Mesothelial cell of epicardium (in vitro differentiated cells): ENCODE measurements around the gene PDIA6. TPM values are rescaled to one million over a fixed set of nuclear protein-coding genes. Genes with fewer than 3 reads are reported as not detected.

Experiments used
- DNase-seq, 2 experiments: peaks; one replicate each; pipeline ENCODE4 v3.0.0; 2021; ENCODE audit warnings: low spot score in 2 of 2; ENCODE audit not compliant: unreplicated experiment in 2 of 2
- H3K27ac Mint-ChIP-seq: 2 replicates; pipeline ENCODE4 v1.8.0; 2021; ENCODE audit warnings: mixed read lengths
- H3K27me3 Mint-ChIP-seq: 2 replicates; pipeline ENCODE4 v1.8.0; 2021; ENCODE audit warnings: low read depth, mixed read lengths
- H3K36me3 Mint-ChIP-seq: 2 replicates; pipeline ENCODE4 v1.8.0; 2021; ENCODE audit warnings: mixed read lengths
- H3K4me1 Mint-ChIP-seq: 2 replicates; pipeline ENCODE4 v1.8.0; 2021; ENCODE audit warnings: mixed read lengths
- H3K4me3 Mint-ChIP-seq: 2 replicates; pipeline ENCODE4 v1.8.0; 2021; ENCODE audit warnings: mild to moderate bottlenecking, moderate library complexity, mixed read lengths
- H3K9me3 Mint-ChIP-seq: 2 replicates; pipeline ENCODE4 v1.8.0; 2021; ENCODE audit warnings: mixed read lengths
- total RNA-seq: library from RNA; stranded (reverse); gene quantifications from 3 replicates; pipeline ENCODE4 v1.2.1, GENCODE V29; 2021
- TF ChIP-seq, protein P1 (sequence below): fragments of 200-600 bp; sonication (generic); IDR thresholded peaks from one replicate; pipeline ENCODE4 v1.5.0; 2021; ENCODE audit warnings: antibody characterized with exemption; ENCODE audit not compliant: unreplicated experiment

Gene PDIA6
- total RNA-seq, 1 donor from 2014 or later = 201 TPM

DNA sequence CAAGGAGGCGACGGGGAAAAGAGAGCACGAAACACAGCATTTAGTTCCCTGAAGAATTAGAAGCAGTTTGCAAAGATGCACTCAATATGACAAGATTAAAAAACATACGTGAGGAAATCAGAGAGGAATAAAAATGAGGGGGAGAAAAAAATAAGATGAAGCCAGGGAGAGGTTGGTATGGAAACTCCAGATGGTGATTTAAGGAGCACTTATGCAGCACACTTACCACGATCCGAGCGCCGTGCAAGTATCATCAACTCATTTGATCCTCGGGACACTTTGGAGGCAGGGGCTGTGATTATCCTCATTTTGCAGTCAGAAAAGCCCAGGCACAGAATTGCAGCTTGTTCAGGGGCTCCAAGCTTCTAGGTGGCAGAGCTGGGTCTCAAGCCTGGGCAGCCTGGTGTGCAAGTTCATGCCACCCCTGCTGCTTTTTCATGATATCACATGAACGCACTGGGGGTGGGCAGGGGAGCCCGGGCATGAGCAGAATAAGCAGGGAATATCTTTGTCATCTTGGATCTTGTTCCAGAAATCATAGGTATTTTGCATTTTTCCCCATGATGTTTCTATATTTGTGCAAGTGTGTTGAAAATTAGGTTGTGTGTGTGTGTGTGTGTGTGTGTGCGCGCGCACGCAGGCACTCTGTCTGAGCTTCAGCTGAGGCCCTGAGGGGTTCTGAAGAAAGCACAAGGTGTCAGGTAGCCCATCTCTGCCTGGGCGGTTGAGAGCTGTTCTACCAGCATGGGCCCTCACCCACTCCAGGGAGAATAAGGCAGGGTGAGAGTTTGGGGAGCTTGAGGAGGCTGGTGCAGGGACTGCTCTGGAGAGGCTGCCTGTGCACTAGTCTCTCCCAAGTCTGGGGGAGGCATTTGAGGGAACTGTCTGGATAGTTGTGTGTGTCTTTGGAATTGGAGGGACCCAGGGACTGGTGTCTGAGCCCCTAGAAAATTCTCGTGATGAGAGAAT, 25.0 kb upstream of the PDIA6 start:
- H3K27me3 Mint-ChIP-seq = peaks cover 40% of the 10 kb centered on the region
- no peaks in the 10 kb centered on the region for H3K36me3 Mint-ChIP-seq
- H3K27ac Mint-ChIP-seq = no peak overlapping the region
- H3K4me3 Mint-ChIP-seq = no peak overlapping the region
- H3K4me1 Mint-ChIP-seq = peaks cover under 1% of the 10 kb centered on the region
- no peak for DNase-seq
- H3K9me3 Mint-ChIP-seq = peaks cover 19% of the 10 kb centered on the region
- TF ChIP-seq, protein P1, sequence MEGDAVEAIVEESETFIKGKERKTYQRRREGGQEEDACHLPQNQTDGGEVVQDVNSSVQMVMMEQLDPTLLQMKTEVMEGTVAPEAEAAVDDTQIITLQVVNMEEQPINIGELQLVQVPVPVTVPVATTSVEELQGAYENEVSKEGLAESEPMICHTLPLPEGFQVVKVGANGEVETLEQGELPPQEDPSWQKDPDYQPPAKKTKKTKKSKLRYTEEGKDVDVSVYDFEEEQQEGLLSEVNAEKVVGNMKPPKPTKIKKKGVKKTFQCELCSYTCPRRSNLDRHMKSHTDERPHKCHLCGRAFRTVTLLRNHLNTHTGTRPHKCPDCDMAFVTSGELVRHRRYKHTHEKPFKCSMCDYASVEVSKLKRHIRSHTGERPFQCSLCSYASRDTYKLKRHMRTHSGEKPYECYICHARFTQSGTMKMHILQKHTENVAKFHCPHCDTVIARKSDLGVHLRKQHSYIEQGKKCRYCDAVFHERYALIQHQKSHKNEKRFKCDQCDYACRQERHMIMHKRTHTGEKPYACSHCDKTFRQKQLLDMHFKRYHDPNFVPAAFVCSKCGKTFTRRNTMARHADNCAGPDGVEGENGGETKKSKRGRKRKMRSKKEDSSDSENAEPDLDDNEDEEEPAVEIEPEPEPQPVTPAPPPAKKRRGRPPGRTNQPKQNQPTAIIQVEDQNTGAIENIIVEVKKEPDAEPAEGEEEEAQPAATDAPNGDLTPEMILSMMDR = no peak

DNA sequence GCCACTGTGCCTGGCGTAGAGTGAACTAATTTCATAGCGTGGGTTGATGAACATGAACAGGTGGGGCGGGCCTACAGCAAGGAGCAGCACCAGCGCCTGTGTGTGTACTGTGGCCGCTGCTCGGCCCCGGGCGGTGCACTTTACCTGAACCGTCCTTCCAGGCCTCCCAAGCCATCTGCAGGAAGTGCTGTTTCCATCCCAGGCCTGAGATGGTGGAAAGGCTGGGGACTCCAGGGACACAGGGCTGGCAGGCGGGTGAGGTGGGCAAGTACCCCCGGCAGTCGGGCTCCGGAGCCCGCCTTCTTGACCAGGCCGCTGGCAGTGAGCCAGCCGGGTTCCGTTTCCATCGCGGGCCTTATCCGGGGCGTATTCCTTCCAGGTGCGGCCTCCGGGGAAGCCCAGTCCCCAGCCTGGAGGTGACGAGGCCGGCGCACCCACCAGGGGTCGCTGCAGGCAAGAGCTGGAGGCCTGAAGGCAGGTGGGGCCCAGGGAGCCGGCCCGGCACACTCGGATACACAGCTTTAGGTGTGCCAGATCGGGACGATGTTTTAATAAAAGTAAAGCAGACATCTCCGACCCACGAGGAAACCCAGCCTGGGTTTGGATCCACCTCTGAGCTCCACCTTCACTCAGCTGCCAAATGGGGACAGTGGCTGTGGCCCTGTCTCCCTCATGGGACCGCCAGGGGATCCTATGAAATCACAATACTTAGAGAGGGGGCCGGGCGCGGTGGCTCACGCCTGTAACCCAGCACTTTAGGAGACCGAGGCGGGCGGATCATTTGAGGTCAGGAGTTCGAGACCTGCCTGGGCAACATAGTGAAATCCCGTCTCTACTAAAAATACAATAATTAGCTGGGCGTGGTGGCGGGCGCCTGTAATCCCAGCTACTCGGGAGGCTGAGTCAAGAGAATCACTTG, 22.7 kb upstream of the PDIA6 start:
- peak; percentile 63 to 85 for DNase-seq
- TF ChIP-seq, protein P1 = peak; percentile 83
- H3K4me1 Mint-ChIP-seq = peaks cover 4% of the 10 kb centered on the region
- no peak overlapping the region for H3K27ac Mint-ChIP-seq
- H3K4me3 Mint-ChIP-seq = no peak overlapping the region
- peaks cover 58% of the 10 kb centered on the region for H3K27me3 Mint-ChIP-seq
- H3K9me3 Mint-ChIP-seq = peaks cover 6% of the 10 kb centered on the region
- H3K36me3 Mint-ChIP-seq = no peaks in the 10 kb centered on the region

DNA sequence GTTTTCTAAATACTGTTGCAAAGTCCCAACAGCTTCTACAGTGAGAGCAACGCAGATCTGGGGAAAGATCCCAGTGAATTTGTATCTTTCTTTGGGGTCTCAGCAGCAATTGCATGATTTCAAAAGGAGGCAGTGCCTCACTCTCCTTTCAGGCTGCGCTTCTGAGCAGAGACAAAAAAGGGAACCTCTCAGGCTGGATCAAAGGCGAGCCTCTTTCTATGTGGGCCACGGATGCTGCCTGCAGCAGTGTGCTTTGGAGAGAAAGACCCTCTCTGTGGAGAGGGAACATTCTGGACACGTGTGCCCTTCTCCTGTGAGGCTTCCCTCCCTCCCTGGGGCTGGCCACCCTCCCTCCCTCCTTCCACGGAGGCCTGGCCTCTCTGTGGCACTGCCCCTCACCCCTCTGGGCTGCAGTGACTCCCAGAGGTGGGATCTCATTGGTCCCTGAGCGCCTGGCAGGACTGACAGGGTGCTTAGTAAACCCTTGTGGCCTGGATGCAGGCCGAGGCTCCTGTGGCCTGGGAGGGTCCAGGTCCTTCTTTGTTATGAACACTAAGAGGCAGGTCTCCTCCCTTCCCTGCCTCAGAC, 21.6 kb upstream of the PDIA6 start:
- DNase-seq = no peak
- TF ChIP-seq, protein P1 = no peak
- no peak overlapping the region for H3K4me3 Mint-ChIP-seq
- peaks cover 64% of the 10 kb centered on the region for H3K27me3 Mint-ChIP-seq
- no peaks in the 10 kb centered on the region for H3K9me3 Mint-ChIP-seq
- H3K27ac Mint-ChIP-seq = no peak overlapping the region
- peaks cover 4% of the 10 kb centered on the region for H3K4me1 Mint-ChIP-seq
- no peaks in the 10 kb centered on the region for H3K36me3 Mint-ChIP-seq

DNA sequence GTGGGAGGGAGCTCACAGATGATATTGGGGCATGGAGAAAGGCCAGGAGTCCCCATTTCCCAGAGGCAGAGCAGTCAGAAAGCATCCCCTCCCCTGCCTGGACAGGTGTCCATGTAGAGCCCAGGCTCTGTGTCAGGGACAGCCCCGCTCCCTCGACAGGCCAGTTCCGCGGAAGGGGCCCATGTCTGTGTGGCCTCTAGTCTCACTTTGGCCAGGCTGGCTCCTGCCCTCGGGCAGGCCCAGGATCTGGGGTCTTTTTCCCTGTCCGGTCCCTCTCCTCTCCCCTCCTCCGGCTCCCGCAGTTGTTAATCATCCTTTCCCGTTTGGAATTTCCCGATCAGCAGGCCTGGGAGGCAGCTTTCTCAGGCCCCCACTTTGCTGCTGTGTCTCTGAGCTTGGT, 20.4 kb upstream of the PDIA6 start:
- Mint-ChIP-seq H3K27ac (no peak overlapping the region), H3K9me3 (no peaks in the 10 kb centered on the region), H3K27me3 (peaks cover 68% of the 10 kb centered on the region), H3K36me3 (no peaks in the 10 kb centered on the region), H3K4me3 (no peak overlapping the region), H3K4me1 (peaks cover 4% of the 10 kb centered on the region)
- no peak for DNase-seq
- TF ChIP-seq, protein P1 = no peak

DNA sequence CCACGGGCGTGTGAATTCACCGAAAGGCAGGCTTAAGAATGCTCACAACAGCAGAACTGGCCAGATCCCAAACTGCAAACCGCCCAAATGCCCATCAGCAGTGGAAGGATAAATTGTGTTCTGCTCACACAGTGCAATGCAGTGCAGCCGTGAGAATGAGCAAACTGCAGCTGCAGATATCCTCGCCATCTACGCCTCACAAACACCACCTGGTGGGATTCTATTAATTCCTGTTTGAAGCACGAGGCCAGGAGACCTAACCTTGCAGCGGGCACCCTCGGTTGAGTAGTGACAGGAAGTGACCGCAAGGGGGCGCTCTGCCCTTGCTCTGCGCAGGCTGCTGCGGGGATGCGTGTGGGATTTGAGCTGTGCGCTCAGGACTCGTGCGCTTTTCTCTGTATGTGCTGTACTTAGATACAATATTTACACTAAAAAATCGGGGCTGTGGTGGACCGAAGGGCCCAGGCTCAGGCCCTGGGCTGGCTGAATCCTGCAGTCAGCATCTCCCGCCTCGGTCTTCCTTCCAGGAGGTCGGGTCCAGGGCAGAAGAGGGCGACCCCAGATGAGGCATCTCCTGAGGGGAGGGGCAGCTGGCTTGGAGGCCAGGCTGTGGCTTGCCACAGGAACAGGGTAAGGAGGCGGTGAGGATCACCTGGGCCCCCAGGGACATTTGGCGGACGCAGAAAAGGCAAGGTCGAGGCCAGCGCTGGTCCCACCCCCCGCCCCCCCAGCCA, 19.8 kb upstream of the PDIA6 start:
- H3K27ac Mint-ChIP-seq = no peak overlapping the region
- peak; percentile 80 to 93 for DNase-seq
- H3K36me3 Mint-ChIP-seq = no peaks in the 10 kb centered on the region
- H3K27me3 Mint-ChIP-seq = peaks cover 64% of the 10 kb centered on the region
- peak overlapping the region; percentile 17 for H3K4me3 Mint-ChIP-seq
- TF ChIP-seq, protein P1 = peak; percentile 97
- H3K4me1 Mint-ChIP-seq = peaks cover 4% of the 10 kb centered on the region
- no peaks in the 10 kb centered on the region for H3K9me3 Mint-ChIP-seq
